Cardiac septum (tissue), 1 donor: ENCODE measurements around the gene HSD3B7. TPM values are rescaled to one million over a fixed set of nuclear protein-coding genes. Genes with fewer than 3 reads are reported as not detected.
A peak's percentile ranks its signal among the peaks of the same experiment; 100 is the strongest.
"Not testable (repeated sequence)": the region's sequence is repeated elsewhere in the genome, so short reads cannot be mapped to it uniquely, and the experiment has no call there.

ENCODE experiments used
- DNase-seq: peaks from one replicate; pipeline ENCODE4 v3.0.0-alpha.2; 2020; ENCODE audit warnings: low spot score
- intact Hi-C: fragments of 100-400 bp; cut with DNase I; formaldehyde crosslinking; loops from one replicate; pipeline ENCODE4 v1.14.0; 2022
- long read RNA-seq: library from polyadenylated mRNA; unstranded; transcript quantifications from one replicate; pipeline ENCODE4 v2.0.0, GENCODE V29; 2021
- total RNA-seq: library from RNA; stranded (reverse); fragmentation: NEBNext Ultra II Directional; extraction: Animal tissue kit (Norgen Biotek cat#: 25700); gene quantifications from one replicate; pipeline ENCODE4 v1.2.1, GENCODE V29; 2021
- donor health status: DM: no; HTN: no; CAD: no.

HSD3B7 gene
- 5.4 TPM for total RNA-seq
- long read RNA-seq, transcript HSD3B7-202 (7 exons, 2,172 nt): major isoform, 5 of 12 reads
- long read RNA-seq, partial matches to known transcripts: 0 of 12 reads
- long read RNA-seq, other reads (novel, unspliced or antisense): 7 of 12 reads

GRCh38 chr16:30984669-30985400, at the start of gene HSD3B7:
HSD3B7 (plus strand) TSS chr16:30985207; CDS start chr16:30985659, 452 bp downstream.
- intact Hi-C loops: loop anchor here (1.0 to 5.0 kb wide), 5 partner anchors 92 to 882 kb away; partner anchors contain the start of genes ARMC5 and ZNF843
- peak; percentile 95 for DNase-seq

DNA sequence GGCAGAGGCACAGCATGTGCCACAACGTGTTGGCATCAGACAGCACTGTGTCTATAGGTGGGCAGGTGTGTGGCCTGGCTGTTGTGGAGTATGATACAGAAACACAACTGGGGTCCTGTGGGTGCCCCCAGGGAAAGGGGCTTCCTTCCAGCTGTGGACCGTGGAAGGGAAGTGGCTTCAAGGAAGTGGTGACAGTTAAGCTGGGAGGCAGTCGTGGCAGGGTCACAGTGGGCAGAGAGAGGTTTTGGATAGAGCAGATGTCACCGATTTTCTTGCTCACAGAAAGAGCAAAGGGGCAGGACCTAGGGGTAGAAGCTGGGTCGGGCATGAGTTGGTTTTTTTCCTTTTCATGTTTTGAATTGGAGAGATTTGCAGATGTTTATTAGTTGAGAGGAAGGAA, 47.3 kb upstream of the HSD3B7 start:
- no peak for DNase-seq
- intact Hi-C loops: no loop called here

GRCh38 chr16:30939571-30939970, 45.4 kb upstream of the HSD3B7 start:
- intact Hi-C loops, DNase-seq: not testable (repeated sequence)

GRCh38 chr16:30941600-30942425, 43.2 kb upstream of the HSD3B7 start:
- DNase-seq: peak; percentile 93
- intact Hi-C loops: no loop called here

DNA sequence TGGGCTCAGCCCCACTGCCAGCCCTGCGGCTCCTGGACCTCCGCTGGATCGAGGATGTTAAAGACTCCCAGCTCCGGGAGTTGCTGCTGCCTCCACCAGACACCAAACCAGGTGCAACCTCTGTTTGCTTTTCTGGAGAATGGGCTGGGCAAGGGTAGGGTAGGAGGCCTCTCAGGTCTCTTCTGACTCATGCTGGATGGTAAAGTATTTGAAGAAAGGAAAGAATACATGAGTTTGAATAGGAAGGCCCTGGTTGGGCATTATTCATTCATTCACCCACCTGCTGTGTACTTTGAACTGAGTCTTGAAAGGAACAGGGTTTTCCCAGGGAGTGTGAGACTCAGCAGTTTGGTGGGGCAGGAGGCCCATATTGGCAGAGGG, 42.6 kb upstream of the HSD3B7 start:
- intact Hi-C loops: no loop called here
- DNase-seq: no peak

- no peak for DNase-seq
- intact Hi-C loops: no loop called here
Measured at GRCh38 chr16:30944352-30944751, 40.7 kb upstream of the HSD3B7 start.

- DNase-seq: no peak
- intact Hi-C loops: no loop called here
Measured at GRCh38 chr16:30946671-30947540, 38.1 kb upstream of the HSD3B7 start.

DNA sequence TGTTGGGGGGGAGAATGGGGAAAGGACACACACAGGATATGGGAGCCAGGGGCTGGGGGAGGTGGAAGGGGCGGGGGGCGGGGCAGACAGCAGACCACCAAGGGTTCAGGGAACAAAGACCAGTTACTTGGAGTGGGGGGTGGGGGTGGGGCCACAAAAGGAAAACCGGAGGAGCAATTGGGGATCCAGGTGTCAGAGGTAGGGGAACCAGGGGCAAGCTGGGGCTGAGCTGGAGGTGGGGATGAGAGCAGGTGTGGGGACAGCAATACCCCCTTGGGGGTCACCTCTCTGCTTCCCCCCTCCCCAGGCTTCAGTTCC, 37.5 kb upstream of the HSD3B7 start:
- DNase-seq: no peak
- intact Hi-C loops: no loop called here

- DNase-seq: no peak
- intact Hi-C loops: no loop called here
Measured at GRCh38 chr16:30947859-30948666, 36.9 kb upstream of the HSD3B7 start.

DNA sequence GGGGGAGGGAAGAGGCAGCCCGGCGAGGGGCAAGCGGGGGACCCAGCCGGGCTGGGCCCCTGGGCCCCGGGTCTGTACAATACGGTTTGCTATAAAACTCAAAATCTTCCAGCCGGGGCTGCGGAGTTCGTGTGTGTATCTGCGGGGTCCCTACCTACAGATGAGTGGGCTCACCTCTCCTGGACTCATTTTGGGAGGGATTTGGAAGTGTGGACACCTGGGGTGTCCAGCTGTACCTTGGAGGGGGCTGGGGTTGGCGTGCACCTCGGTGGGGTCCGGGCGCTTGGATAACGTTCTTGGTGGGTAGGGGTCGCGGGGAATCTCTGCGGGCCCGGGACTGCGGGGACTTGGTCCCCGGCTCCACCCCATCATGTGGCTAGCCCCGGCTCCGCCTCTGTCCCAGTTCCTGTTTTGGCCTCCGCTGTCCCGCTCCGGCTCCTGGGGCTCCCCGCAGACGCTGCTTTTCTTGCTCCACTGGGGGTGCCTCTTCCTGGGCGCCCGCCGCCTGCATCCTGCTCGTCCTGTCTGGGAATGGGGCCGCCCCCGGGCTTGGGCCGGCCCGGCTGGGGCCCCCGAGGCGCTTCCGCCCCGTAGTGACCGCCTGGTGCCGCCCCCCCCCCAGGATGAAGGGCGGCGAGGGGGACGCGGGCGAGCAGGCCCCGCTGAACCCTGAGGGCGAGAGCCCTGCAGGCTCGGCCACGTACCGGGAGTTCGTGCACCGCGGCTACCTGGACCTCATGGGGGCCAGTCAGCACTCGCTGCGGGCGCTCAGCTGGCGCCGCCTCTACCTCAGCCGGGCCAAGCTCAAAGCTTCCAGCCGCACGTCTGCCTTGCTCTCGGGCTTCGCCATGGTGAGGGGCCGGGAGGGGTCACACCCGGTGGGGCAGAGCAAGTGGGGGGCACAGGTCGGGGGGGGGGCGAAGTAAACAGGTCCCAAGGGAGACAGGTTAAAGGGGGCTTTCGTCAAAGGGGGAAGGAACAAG, 36.0 kb upstream of the HSD3B7 start, which contains the start of gene ORAI3:
ORAI3 (plus strand) TSS at position 402 of the 983 bp plus-strand sequence; CDS start at position 624, 222 bp downstream.
- intact Hi-C loops: no loop called here
- peak; percentile 94 for DNase-seq

DNA sequence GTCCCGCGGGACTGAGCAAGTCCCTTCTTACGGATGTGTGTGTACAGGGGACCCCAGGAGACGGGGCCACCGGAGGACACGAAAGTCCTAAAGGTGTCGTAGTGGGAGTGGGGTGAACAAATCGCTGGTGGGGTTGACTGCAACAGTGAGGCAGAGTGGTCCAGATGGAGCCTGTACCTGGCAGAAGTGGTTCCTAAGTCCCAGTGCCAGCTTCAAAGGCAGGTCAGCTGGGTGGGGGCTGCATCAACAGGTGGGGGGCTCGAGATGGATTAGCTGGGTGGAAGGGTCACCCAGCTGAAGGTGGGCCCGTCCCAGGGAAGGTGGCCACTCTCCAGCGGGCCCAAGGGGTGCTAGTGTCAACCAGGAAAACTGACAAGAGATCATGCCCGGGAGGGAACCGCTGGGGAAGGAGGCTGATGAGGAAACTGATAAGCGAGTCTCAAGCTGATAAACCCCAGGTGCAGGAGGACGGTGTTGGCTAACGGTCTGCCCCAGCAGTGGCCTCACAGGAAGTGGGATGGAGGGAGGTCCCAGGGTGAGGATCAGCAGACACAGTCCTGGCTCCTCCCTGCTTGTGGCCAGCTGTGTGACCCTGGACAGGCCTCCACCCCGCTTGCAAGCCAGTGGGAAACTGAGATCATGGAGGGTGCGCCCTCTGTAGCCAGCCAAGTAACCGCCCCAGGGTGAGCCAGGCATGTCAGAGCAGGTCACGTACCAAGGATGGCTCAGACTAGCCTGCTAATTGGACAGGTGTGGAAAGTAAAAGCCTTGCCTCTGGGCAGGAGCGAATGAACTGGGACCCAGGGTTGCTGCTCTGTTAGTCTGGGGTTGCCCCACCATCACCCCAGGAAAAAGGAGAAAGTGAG, 35.1 kb upstream of the HSD3B7 start:
- peak; percentile 89 for DNase-seq
- intact Hi-C loops: loop anchor here (10.0 kb wide), 2 partner anchors 505 to 925 kb away; partner anchors contain the start of genes ARMC5 and ZNF267

DNA sequence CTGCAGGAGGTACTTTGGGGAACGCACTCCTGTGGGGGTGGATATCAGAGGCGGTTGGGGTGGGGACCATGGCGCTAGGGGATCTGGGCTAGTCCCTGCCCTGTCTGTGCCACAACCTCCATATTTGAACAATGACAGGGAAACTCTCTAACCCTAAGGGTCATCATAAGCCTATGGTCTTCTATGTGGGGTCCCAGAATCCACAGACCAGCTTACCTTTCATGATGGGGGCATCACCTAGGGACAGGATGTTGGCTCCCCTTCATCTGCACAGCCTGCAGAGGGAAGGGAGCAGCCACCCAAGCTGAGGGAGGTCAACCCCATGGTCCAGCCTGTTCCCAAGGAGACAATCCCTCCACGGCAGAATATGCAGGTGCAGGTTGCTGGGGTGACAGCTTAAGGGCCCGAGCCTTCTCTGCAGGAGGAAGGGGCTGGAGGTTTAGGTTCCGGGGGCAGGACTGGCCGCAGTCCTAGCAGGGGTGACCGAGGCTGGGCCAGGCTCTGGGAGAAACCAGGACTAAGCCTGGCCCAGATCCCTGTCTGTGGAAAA, 34.4 kb upstream of the HSD3B7 start:
- intact Hi-C loops: loop anchor here (10.0 kb wide), 2 partner anchors 504 to 924 kb away; partner anchors contain the start of genes ARMC5 and ZNF267
- no peak for DNase-seq

DNA sequence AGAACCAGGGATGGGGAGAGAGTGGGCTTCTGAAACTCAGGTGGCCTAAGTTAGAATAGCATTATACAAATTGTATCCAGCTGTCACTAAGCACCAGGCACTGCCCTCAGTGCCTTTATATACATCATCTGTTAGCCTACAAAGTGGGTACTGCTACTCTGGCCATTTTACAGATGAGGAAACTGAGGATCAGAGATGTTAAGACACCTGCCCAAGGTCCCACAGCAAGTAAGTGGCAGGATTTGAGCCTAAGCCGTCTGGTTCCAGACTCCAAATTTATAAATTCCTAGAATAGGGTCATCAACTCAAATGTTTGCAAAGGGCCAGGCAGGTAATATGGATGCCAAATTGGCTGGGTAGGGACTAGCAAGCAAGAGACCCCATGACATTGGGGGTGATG, 33.8 kb upstream of the HSD3B7 start:
- intact Hi-C loops: loop anchor here (10.0 kb wide), 2 partner anchors 504 to 924 kb away; partner anchors contain the start of genes ARMC5 and ZNF267
- no peak for DNase-seq

DNA sequence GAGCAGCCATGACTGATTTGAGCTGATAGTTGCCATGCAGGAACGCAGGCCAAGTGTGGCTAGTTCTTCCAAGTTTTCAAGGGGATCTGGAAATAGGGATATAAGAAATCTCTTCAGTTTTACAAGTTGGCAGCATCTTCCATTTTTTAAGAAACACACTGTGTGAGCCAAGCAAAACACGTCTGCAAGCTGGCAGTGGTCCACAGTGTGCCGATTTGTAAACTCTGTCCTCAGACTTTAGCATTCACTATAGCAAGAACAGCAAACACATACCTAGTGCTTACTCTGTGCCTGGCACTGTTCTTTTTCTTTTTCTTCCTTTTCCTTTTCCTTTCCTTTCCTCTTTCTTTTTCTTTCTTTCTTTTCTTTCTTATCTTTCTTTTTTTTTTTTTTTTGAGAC, 33.3 kb upstream of the HSD3B7 start:
- intact Hi-C loops: loop anchor here (10.0 kb wide), 2 partner anchors 503 to 923 kb away; partner anchors contain the start of genes ARMC5 and ZNF267
- DNase-seq: no peak

- intact Hi-C loops: loop anchor here (10.0 kb wide), 2 partner anchors 502 to 922 kb away; partner anchors contain the start of genes ARMC5 and ZNF267
- no peak for DNase-seq
Measured at GRCh38 chr16:30953111-30953510, 31.9 kb upstream of the HSD3B7 start.
